Iris pigment epithelial cell (primary cell): ENCODE measurements around the gene ING3.
"Not testable (repeated sequence)": the region's sequence is repeated elsewhere in the genome, so short reads cannot be mapped to it uniquely, and the experiment has no call there.

Source experiments
- DNase-seq: peaks from one replicate; pipeline ENCODE4 v3.0.0-alpha.2; 2011; ENCODE audit warnings: low read depth

The ING3 gene

GRCh38 chr7:120949998-120950538 is 509 bp upstream of the ING3 start:
- no peak for DNase-seq

- DNase-seq: no peak
Observed at GRCh38 chr7:120951309-120951699, 727 bp downstream of the ING3 start.

- no peak for DNase-seq
Observed at GRCh38 chr7:120951826-120952225, 1.2 kb downstream of the ING3 start.

- DNase-seq: no peak
Observed at GRCh38 chr7:120955577-120956149, 5.1 kb downstream of the ING3 start.

GRCh38 chr7:120959929-120960484 is 9.4 kb downstream of the ING3 start:
- DNase-seq: no peak

GRCh38 chr7:120960714-120961113 is 10.1 kb downstream of the ING3 start:
- DNase-seq: no peak

- DNase-seq: no peak
Observed at GRCh38 chr7:120961638-120962173, 11.1 kb downstream of the ING3 start.

GRCh38 chr7:120964088-120964487 is 13.5 kb downstream of the ING3 start:
- no peak for DNase-seq

GRCh38 chr7:120966961-120967360 is 16.4 kb downstream of the ING3 start:
- DNase-seq: no peak

- DNase-seq: peak; percentile 51
Observed at GRCh38 chr7:120973849-120974248, 23.3 kb downstream of the ING3 start.

GRCh38 chr7:120979765-120980499 is 29.4 kb downstream of the ING3 start:
- DNase-seq: peak; percentile 35

- no peak for DNase-seq
Observed at GRCh38 chr7:120981117-120981516, 30.5 kb downstream of the ING3 start.

GRCh38 chr7:120981888-120982615 is 31.5 kb downstream of the ING3 start:
- DNase-seq: peak; percentile 80

- DNase-seq: not testable (repeated sequence)
Observed at GRCh38 chr7:120983592-120983991, 33.0 kb downstream of the ING3 start.

GRCh38 chr7:120984406-120984805 is 33.8 kb downstream of the ING3 start:
- no peak for DNase-seq

GRCh38 chr7:120985130-120985758 is 34.7 kb downstream of the ING3 start:
- no peak for DNase-seq

GRCh38 chr7:120985839-120986238 is 35.3 kb downstream of the ING3 start:
- DNase-seq: no peak

- no peak for DNase-seq
Observed at GRCh38 chr7:120986650-120987049, 36.1 kb downstream of the ING3 start.

GRCh38 chr7:120987280-120987679 is 36.7 kb downstream of the ING3 start:
- no peak for DNase-seq

GRCh38 chr7:120987683-120988590 is 37.4 kb downstream of the ING3 start:
- DNase-seq: peak; percentile 98
